Keratinocyte (primary cell): ENCODE results near the gene CTXND1. TPM values are rescaled to one million over a fixed set of nuclear protein-coding genes. Genes with fewer than 3 reads are reported as not detected.
A peak's percentile ranks its signal among the peaks of the same experiment; 100 is the strongest.

Experiments used
- DNase-seq: peaks from one replicate; pipeline ENCODE4 v3.0.0-alpha.2; 2011; ENCODE audit warnings: low read depth, missing footprints, low spot score
- FAIRE-seq: peaks from 2 replicates; lab custom pipeline; 2011; peaks lifted over from hg19 to GRCh38; lab: Jason Lieb, UNC
- H2AFZ ChIP-seq: 2 replicates; pipeline ENCODE4 v1.6.0; 2012; ENCODE audit warnings: low read length, control low read depth, inconsistent platforms; ENCODE audit not compliant: control insufficient read depth
- H3K27ac ChIP-seq: 2 replicates; pipeline ENCODE4 v1.5.1; 2011; ENCODE audit warnings: low read length; ENCODE audit not compliant: control insufficient read depth, insufficient read depth
- H3K27me3 ChIP-seq: 3 replicates; pipeline ENCODE4 v1.6.0; 2011; ENCODE audit warnings: low read length; ENCODE audit not compliant: control insufficient read depth, insufficient read depth; ENCODE audit errors: extremely low read depth
- H3K36me3 ChIP-seq, 2 experiments: 2 replicates in 1 of 2; 3 replicates in 1 of 2; pipeline ENCODE4 v1.5.1; 2011; ENCODE audit warnings: low read length in 2 of 2, mild to moderate bottlenecking in 1 of 2; ENCODE audit not compliant: control insufficient read depth in 2 of 2, insufficient read depth in 2 of 2; ENCODE audit errors: extremely low read depth in 1 of 2
- H3K4me1 ChIP-seq: 3 replicates; pipeline ENCODE4 v1.5.1; 2011; ENCODE audit warnings: low read length; ENCODE audit not compliant: control insufficient read depth, insufficient read depth; ENCODE audit errors: extremely low read depth
- H3K4me2 ChIP-seq: 3 replicates; pipeline ENCODE4 v1.6.0; 2011; ENCODE audit warnings: low read depth, low read length; ENCODE audit not compliant: control insufficient read depth, insufficient read depth; ENCODE audit errors: extremely low read depth
- H3K4me3 ChIP-seq, 3 experiments: fragments of 200-600 bp in 1 of 3; sonication (generic) in 1 of 3; 2 replicates in 2 of 3; 3 replicates in 1 of 3; pipeline ENCODE4 v1.5.1; 2011 to 2016; ENCODE audit warnings: low read length in 3 of 3, mild to moderate bottlenecking in 3 of 3, control low read depth in 2 of 3, inconsistent platforms in 1 of 3, low read depth in 1 of 3, mixed read lengths in 1 of 3, mixed run types in 1 of 3, moderate library complexity in 1 of 3; ENCODE audit not compliant: control insufficient read depth in 2 of 3, insufficient read depth in 2 of 3; ENCODE audit errors: extremely low read depth in 1 of 3
- H3K79me2 ChIP-seq: 2 replicates; pipeline ENCODE4 v1.6.0; 2012; ENCODE audit warnings: low read length; ENCODE audit not compliant: control insufficient read depth, insufficient read depth
- H3K9ac ChIP-seq: 3 replicates; pipeline ENCODE4 v1.6.0; 2011; ENCODE audit warnings: low read length; ENCODE audit not compliant: control insufficient read depth, insufficient read depth; ENCODE audit errors: extremely low read depth
- H3K9me1 ChIP-seq: 3 replicates; pipeline ENCODE4 v1.6.0; 2011; ENCODE audit warnings: low read length; ENCODE audit not compliant: control insufficient read depth, insufficient read depth; ENCODE audit errors: extremely low read depth
- H3K9me3 ChIP-seq: 2 replicates; pipeline ENCODE4 v1.5.1; 2012; ENCODE audit warnings: low read depth, low read length; ENCODE audit not compliant: control insufficient read depth
- H4K20me1 ChIP-seq: 3 replicates; pipeline ENCODE4 v1.6.0; 2011; ENCODE audit warnings: low read length; ENCODE audit not compliant: control insufficient read depth, insufficient read depth; ENCODE audit errors: extremely low read depth
- CTCF ChIP-seq, 3 experiments: IDR thresholded peaks in 1 of 3; conservative IDR thresholded peaks in 1 of 3; optimal IDR thresholded peaks in 1 of 3; 2 replicates in 2 of 3; 3 replicates in 1 of 3; pipeline versions ENCODE3 to v1.5.1; 2011; ENCODE audit warnings: low read length in 3 of 3, mild to moderate bottlenecking in 3 of 3, moderate library complexity in 2 of 3, control low read depth in 1 of 3, inconsistent platforms in 1 of 3; ENCODE audit not compliant: insufficient read depth in 2 of 3; ENCODE audit errors: extremely low read depth in 1 of 3
- EZH2 ChIP-seq: IDR thresholded peaks from one replicate; pipeline ENCODE4 v1.6.1; 2012; ENCODE audit warnings: inconsistent platforms, mild to moderate bottlenecking, low read length, moderate library complexity
- dilution Hi-C: fragments of 300-500 bp; cut with MboI; formaldehyde crosslinking; loops from one replicate; pipeline ENCODE4 v1.7.0; 2020; ENCODE audit warnings: low sequenced_read_pairs; ENCODE audit not compliant: extremely low pct_ligation_motif_present
- polyA plus RNA-seq, 5 experiments: library from polyadenylated mRNA; depleted of rRNA in 3 of 5; stranded (reverse) in 3 of 5; stranded (forward) in 1 of 5; unstranded in 1 of 5; fragments of >200 nt; gene quantifications; 1 replicate in 1 of 5; 2 replicates in 3 of 5; 3 replicates in 1 of 5; pipeline versions ENCODE4 v1.2.1 to v1.2.3, GENCODE V29; 2011 to 2012; ENCODE audit warnings: missing spikeins in 2 of 5, low read depth in 1 of 5, low replicate concordance in 1 of 5

CTXND1 gene
- polyA plus RNA-seq, 1 donor (not counting 4 experiments of a cell fraction or from before 2014, with no cell fraction given): not detected

GRCh38 chr15:80179025-80179759, 72.8 kb downstream of the CTXND1 start:
- no peaks in the 10 kb centered on the region for H3K9me3 ChIP-seq
- no peaks in the 10 kb centered on the region for H3K79me2 ChIP-seq
- H3K9ac ChIP-seq: no peak overlapping the region
- no peaks in the 10 kb centered on the region for H4K20me1 ChIP-seq
- dilution Hi-C loops: no loop called here
- peaks cover 16 to 29% of the 10 kb centered on the region in 2 experiments for H3K36me3 ChIP-seq
- TF ChIP-seq EZH2 (no peak), CTCF (optimal IDR thresholded peaks at IDR 0.05 in 1 of 3, IDR thresholded peaks at IDR 0.05 in 1 of 3, conservative IDR thresholded peaks at IDR 0.05 in 1 of 3; ENCODE audit: extremely low read depth in 1 of 3, insufficient read depth in 2 of 3, low read length in 3 of 3) (no peak)
- H3K9me1 ChIP-seq: no peaks in the 10 kb centered on the region
- H3K4me2 ChIP-seq: peak overlapping the region; percentile 38
- H3K27me3 ChIP-seq: no peaks in the 10 kb centered on the region
- no peak overlapping the region for H2AFZ ChIP-seq
- FAIRE-seq (peak; percentile 84), DNase-seq (no peak)
- H3K27ac ChIP-seq: peak overlapping the region; percentile 28
- peak overlapping the region in 1 of 3 experiments; percentile 38 for H3K4me3 ChIP-seq
- H3K4me1 ChIP-seq: peaks cover 12% of the 10 kb centered on the region

GRCh38 chr15:80177156-80177555, 74.9 kb downstream of the CTXND1 start:
- Histone ChIP-seq H3K4me2 (no peak overlapping the region), H4K20me1 (no peaks in the 10 kb centered on the region), H3K4me3 (no peak overlapping the region), H3K9me3 (no peaks in the 10 kb centered on the region), H3K79me2 (no peaks in the 10 kb centered on the region), H3K4me1 (peaks cover 12% of the 10 kb centered on the region), H3K27ac (no peak overlapping the region), H3K9ac (no peak overlapping the region), H3K27me3 (no peaks in the 10 kb centered on the region), H3K9me1 (no peaks in the 10 kb centered on the region), H3K36me3 (peaks cover 16 to 29% of the 10 kb centered on the region in 2 experiments), H2AFZ (no peak overlapping the region)
- no peak for TF ChIP-seq CTCF (optimal IDR thresholded peaks at IDR 0.05 in 1 of 3, IDR thresholded peaks at IDR 0.05 in 1 of 3, conservative IDR thresholded peaks at IDR 0.05 in 1 of 3; ENCODE audit: extremely low read depth in 1 of 3, insufficient read depth in 2 of 3, low read length in 3 of 3)
- no peak for TF ChIP-seq EZH2
- peak; percentile 34 for FAIRE-seq
- no peak for DNase-seq
- dilution Hi-C loops: no loop called here
